Activated CD4-positive, CD25-positive, alpha-beta regulatory T cell treated with anti-CD3 and anti-CD28 coated beads, Interleukin-2, amount 50 U/mL, for 24 hours (primary cell): ENCODE results near the gene BCL2L14.
"Not testable (repeated sequence)": the region's sequence is repeated elsewhere in the genome, so short reads cannot be mapped to it uniquely, and the experiment has no call there.

Experiments used
- ATAC-seq, 2 donors: fragments of 150-1000 bp; cut with Tn5 transposase; one replicate each; pipeline ENCODE4 v1.10.0; 2021; ENCODE audit warnings: mild to moderate bottlenecking in 1 of 2, moderate library complexity in 1 of 2

BCL2L14 gene

GRCh38 chr12:12110923-12111555 lies 40.3 kb downstream of the BCL2L14 start:
- not testable (repeated sequence) for ATAC-seq

- no peak for ATAC-seq
Measured at GRCh38 chr12:12115514-12115913, 44.8 kb downstream of the BCL2L14 start.

GRCh38 chr12:12116677-12117076 lies 45.9 kb downstream of the BCL2L14 start:
- ATAC-seq, result no peak

GRCh38 chr12:12121061-12121460 lies 50.3 kb downstream of the BCL2L14 start:
- ATAC-seq, result no peak

GRCh38 chr12:12123036-12123604 lies 52.4 kb downstream of the BCL2L14 start:
- ATAC-seq, result no peak

- no peak for ATAC-seq
Measured at GRCh38 chr12:12126551-12126950, 55.8 kb downstream of the BCL2L14 start.

- ATAC-seq, result no peak
Measured at GRCh38 chr12:12127304-12127703, 56.6 kb downstream of the BCL2L14 start.

- no peak for ATAC-seq
Measured at GRCh38 chr12:12128670-12129069, 57.9 kb downstream of the BCL2L14 start.

GRCh38 chr12:12133259-12133658 lies 62.5 kb downstream of the BCL2L14 start:
- ATAC-seq, result no peak

- ATAC-seq, result no peak
Measured at GRCh38 chr12:12133785-12134184, 63.0 kb downstream of the BCL2L14 start.

- ATAC-seq, result peak in 1 of 2 donors; percentile 27
Measured at GRCh38 chr12:12138203-12139154, 67.7 kb downstream of the BCL2L14 start.

GRCh38 chr12:12141000-12141399 lies 70.3 kb downstream of the BCL2L14 start:
- ATAC-seq, result no peak

- ATAC-seq, result not testable (repeated sequence)
Measured at GRCh38 chr12:12144531-12144930, 73.8 kb downstream of the BCL2L14 start.

- ATAC-seq, result no peak
Measured at GRCh38 chr12:12147111-12147510, 76.4 kb downstream of the BCL2L14 start.
